Measurements from ENCODE around the gene MYH13.
A peak's percentile ranks its signal among the peaks of the same experiment; 100 is the strongest.

MYH13 gene

GRCh38 chr17:10266296-10266876 lies 106.4 kb downstream of the MYH13 start:
- H3K4me3 ChIP-seq (ENCODE audit: low read depth, low read length) = no peak overlapping the region
- no peak for TF ChIP-seq CTCF (IDR thresholded peaks at IDR 0.05; ENCODE audit: control insufficient read depth, extremely low read depth, insufficient read depth)
- DNase-seq (ENCODE audit: low read depth) = no peak

DNA sequence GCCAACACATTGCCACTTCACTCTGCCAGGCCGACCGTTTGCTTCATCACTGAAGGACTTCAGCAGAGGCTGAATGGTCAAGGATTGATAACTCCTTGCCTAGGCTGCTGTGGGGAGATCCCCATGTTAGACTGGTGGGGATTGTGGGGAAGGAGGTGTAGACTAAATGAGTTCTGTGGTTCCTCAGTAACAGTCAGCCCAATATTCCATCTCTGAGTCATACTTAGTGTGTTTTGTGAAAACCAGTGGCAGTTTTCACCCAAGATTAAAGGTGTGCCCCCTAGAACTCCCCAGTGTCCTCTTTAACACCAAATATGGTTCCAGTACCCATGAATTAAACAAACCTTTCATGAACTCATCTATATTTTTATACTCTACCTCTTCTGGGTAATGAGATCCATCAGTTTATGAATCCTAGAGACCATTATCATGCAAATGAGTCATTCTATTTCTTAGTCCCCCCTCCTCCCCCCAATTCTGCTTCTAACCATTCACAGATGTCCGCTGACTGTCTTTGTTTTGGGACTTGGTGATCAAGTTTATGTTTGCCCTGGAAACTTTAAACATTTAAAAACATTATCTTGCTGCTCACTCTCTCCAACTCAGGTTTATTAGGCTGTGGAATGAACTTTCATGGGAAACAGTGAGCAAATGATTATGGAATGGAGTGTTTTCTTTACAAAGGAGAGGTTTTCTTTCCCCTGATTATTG lies 107.6 kb downstream of the MYH13 start:
- no peak for TF ChIP-seq CTCF (IDR thresholded peaks at IDR 0.05; ENCODE audit: control insufficient read depth, extremely low read depth, insufficient read depth)
- DNase-seq (ENCODE audit: low read depth) = no peak
- no peak overlapping the region for H3K4me3 ChIP-seq (ENCODE audit: low read depth, low read length)

- DNase-seq (ENCODE audit: low read depth) = no peak
- TF ChIP-seq CTCF (IDR thresholded peaks at IDR 0.05; ENCODE audit: control insufficient read depth, extremely low read depth, insufficient read depth) = no peak
- H3K4me3 ChIP-seq (ENCODE audit: low read depth, low read length) = no peak overlapping the region
Observed at GRCh38 chr17:10264051-10264450, 108.8 kb downstream of the MYH13 start.

- TF ChIP-seq CTCF (IDR thresholded peaks at IDR 0.05; ENCODE audit: control insufficient read depth, extremely low read depth, insufficient read depth) = no peak
- no peak overlapping the region for H3K4me3 ChIP-seq (ENCODE audit: low read depth, low read length)
- DNase-seq (ENCODE audit: low read depth) = no peak
Observed at GRCh38 chr17:10262451-10262850, 110.4 kb downstream of the MYH13 start.

DNA sequence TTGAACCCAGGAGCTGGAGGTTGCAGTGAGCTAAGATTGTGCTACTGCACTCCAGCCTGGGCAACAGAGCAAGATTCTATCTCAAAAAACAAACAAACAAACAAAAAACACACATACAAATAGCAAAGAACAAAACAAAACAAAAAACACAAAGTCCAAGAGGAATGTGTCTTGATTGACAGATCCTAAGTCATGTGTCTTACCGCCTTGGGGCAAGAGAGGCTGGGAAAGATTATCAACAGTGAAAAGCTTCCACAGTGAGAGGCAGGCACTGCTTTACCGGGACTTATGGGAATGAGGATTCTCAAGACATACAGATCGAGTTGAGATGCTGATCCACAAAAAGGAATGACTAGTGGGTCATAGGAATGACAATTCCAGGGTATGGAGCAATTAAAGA lies 111.7 kb downstream of the MYH13 start:
- no peak overlapping the region for H3K4me3 ChIP-seq (ENCODE audit: low read depth, low read length)
- TF ChIP-seq CTCF (IDR thresholded peaks at IDR 0.05; ENCODE audit: control insufficient read depth, extremely low read depth, insufficient read depth) = no peak
- DNase-seq (ENCODE audit: low read depth) = no peak

GRCh38 chr17:10251212-10251948 lies 121.4 kb downstream of the MYH13 start:
- TF ChIP-seq CTCF (IDR thresholded peaks at IDR 0.05; ENCODE audit: control insufficient read depth, extremely low read depth, insufficient read depth) = no peak
- H3K4me3 ChIP-seq (ENCODE audit: low read depth, low read length) = no peak overlapping the region
- DNase-seq (ENCODE audit: low read depth) = peak; percentile 4
